ENCODE results near the gene MARS1. TPM values are rescaled to one million over a fixed set of nuclear protein-coding genes. Genes with fewer than 3 reads are reported as not detected.

Gene MARS1
- total and polyA plus RNA-seq, 2 experiments from 2014 or later = 117 to 147 TPM

DNA sequence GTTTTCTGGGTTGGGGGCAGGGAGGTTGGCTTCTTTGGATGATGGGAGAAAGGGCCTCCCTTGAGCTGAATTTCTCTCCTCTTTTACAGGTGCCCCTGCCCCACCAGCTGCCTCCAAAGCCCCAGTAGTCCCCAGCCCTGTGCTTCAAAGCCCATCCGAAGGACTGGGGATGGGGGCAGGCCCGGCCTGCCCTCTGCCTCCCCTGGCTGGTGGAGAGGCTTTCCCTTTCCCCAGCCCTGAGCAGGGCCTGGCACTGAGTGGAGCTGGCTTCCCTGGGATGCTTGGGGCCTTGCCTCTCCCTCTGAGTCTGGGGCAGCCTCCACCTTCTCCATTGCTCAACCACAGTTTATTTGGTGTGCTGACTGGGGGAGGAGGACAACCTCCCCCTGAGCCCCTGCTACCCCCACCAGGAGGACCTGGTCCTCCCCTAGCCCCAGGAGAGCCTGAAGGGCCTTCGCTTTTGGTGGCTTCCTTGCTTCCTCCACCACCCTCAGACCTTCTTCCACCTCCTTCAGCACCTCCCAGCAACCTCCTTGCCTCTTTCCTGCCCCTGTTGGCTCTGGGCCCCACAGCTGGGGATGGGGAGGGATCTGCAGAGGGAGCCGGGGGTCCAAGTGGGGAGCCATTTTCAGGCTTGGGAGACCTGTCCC is 38.7 kb downstream of the MARS1 start:
- Histone ChIP-seq H3K27ac (no peak overlapping the region), H3K4me2 (no peak overlapping the region), H3K4me1 (ENCODE audit: insufficient read depth) (peaks cover 22% of the 10 kb centered on the region), H3K4me3 (no peak overlapping the region), H3K36me3 (replicated peaks; ENCODE audit: insufficient read depth, low read depth) (no peaks in the 10 kb centered on the region), H4K20me1 (ENCODE audit: insufficient read depth, poor library complexity, severe bottlenecking) (peaks cover 33% of the 10 kb centered on the region), H3K27me3 (no peaks in the 10 kb centered on the region), H3K9me3 (ENCODE audit: low read depth) (no peaks in the 10 kb centered on the region), H3K9me2 (replicated peaks; ENCODE audit: insufficient read depth) (no peaks in the 10 kb centered on the region), H3K79me2 (peaks cover 45% of the 10 kb centered on the region), H2AFZ (no peak overlapping the region)
- DNase-seq (ENCODE audit: low spot score) = no peak
- no peak for TF ChIP-seq EZH2phosphoT487 (IDR thresholded peaks at IDR 0.05; ENCODE audit: low read depth, severe bottlenecking, unreplicated experiment)
- no peak for TF ChIP-seq EZH2 (IDR thresholded peaks at IDR 0.05; ENCODE audit: borderline replicate concordance)
- TF ChIP-seq, protein P1, sequence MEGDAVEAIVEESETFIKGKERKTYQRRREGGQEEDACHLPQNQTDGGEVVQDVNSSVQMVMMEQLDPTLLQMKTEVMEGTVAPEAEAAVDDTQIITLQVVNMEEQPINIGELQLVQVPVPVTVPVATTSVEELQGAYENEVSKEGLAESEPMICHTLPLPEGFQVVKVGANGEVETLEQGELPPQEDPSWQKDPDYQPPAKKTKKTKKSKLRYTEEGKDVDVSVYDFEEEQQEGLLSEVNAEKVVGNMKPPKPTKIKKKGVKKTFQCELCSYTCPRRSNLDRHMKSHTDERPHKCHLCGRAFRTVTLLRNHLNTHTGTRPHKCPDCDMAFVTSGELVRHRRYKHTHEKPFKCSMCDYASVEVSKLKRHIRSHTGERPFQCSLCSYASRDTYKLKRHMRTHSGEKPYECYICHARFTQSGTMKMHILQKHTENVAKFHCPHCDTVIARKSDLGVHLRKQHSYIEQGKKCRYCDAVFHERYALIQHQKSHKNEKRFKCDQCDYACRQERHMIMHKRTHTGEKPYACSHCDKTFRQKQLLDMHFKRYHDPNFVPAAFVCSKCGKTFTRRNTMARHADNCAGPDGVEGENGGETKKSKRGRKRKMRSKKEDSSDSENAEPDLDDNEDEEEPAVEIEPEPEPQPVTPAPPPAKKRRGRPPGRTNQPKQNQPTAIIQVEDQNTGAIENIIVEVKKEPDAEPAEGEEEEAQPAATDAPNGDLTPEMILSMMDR (IDR thresholded peaks at IDR 0.05; ENCODE audit: poor library complexity) = no peak
- 94% methylated on average over 3 of the region's 4 CpGs for WGBS (ENCODE audit: low lambda C conversion rate, missing lambda C conversion rate)

- TF ChIP-seq EZH2 (IDR thresholded peaks at IDR 0.05; ENCODE audit: borderline replicate concordance) (no peak), EZH2phosphoT487 (IDR thresholded peaks at IDR 0.05; ENCODE audit: low read depth, severe bottlenecking, unreplicated experiment) (no peak)
- TF ChIP-seq, protein P1 (IDR thresholded peaks at IDR 0.05; ENCODE audit: poor library complexity) = no peak
- peaks cover 16% of the 10 kb centered on the region for H3K4me1 ChIP-seq (ENCODE audit: insufficient read depth)
These were observed 39.3 kb downstream of the MARS1 start for GRCh38 chr12:57527184-57527583.

GRCh38 chr12:57528176-57528575 is 40.3 kb downstream of the MARS1 start:
- Histone ChIP-seq H3K4me1 (ENCODE audit: insufficient read depth) (peaks cover 15% of the 10 kb centered on the region), H3K27ac (no peak overlapping the region), H3K27me3 (no peaks in the 10 kb centered on the region), H4K20me1 (ENCODE audit: insufficient read depth, poor library complexity, severe bottlenecking) (peaks cover 33% of the 10 kb centered on the region), H3K4me2 (no peak overlapping the region), H3K9me2 (replicated peaks; ENCODE audit: insufficient read depth) (no peaks in the 10 kb centered on the region), H3K4me3 (no peak overlapping the region), H2AFZ (no peak overlapping the region), H3K79me2 (peaks cover 44% of the 10 kb centered on the region), H3K9me3 (ENCODE audit: low read depth) (no peaks in the 10 kb centered on the region), H3K36me3 (replicated peaks; ENCODE audit: insufficient read depth, low read depth) (no peaks in the 10 kb centered on the region)
- 90% methylated on average over 3 of the region's 12 CpGs for WGBS (ENCODE audit: low lambda C conversion rate, missing lambda C conversion rate)
- TF ChIP-seq, protein P1 (IDR thresholded peaks at IDR 0.05; ENCODE audit: poor library complexity) = no peak
- TF ChIP-seq EZH2phosphoT487 (IDR thresholded peaks at IDR 0.05; ENCODE audit: low read depth, severe bottlenecking, unreplicated experiment) (no peak), EZH2 (IDR thresholded peaks at IDR 0.05; ENCODE audit: borderline replicate concordance) (no peak)
- DNase-seq (ENCODE audit: low spot score) = no peak

More at GRCh38 chr12:57527184-57527583, 39.3 kb downstream of the MARS1 start:
- DNase-seq (ENCODE audit: low spot score) = no peak
- no peak overlapping the region for H3K27ac ChIP-seq
- peaks cover 45% of the 10 kb centered on the region for H3K79me2 ChIP-seq
- H2AFZ ChIP-seq = no peak overlapping the region
- no peaks in the 10 kb centered on the region for H3K27me3 ChIP-seq
- WGBS (ENCODE audit: low lambda C conversion rate, missing lambda C conversion rate) = 87% methylated on average over 4 of the region's 5 CpGs
- H3K9me3 ChIP-seq (ENCODE audit: low read depth) = no peaks in the 10 kb centered on the region
- peaks cover 33% of the 10 kb centered on the region for H4K20me1 ChIP-seq (ENCODE audit: insufficient read depth, poor library complexity, severe bottlenecking)
- H3K36me3 ChIP-seq (replicated peaks; ENCODE audit: insufficient read depth, low read depth) = no peaks in the 10 kb centered on the region
- no peaks in the 10 kb centered on the region for H3K9me2 ChIP-seq (replicated peaks; ENCODE audit: insufficient read depth)
- H3K4me2 ChIP-seq = no peak overlapping the region
- no peak overlapping the region for H3K4me3 ChIP-seq

Measured in hepatocyte (in vitro differentiated cells).